OCI-LY3 (cell line): Measurements from ENCODE around the gene CD28.

Experiments
- CTCF ChIP-seq: fragments of 200-600, 300-600 bp; sonication (generic); IDR thresholded peaks from 2 replicates; pipeline ENCODE4 v1.5.1; 2014; ENCODE audit warnings: antibody characterized with exemption, low read length, low read depth
- EZH2phosphoT487 ChIP-seq: fragments of 200-600 bp; shearing (Covaris generic); IDR thresholded peaks from 2 replicates; pipeline ENCODE4 v1.6.1; 2018; ENCODE audit warnings: antibody characterized with exemption, mixed run types, low read depth

GRCh38 chr2:203661279-203661908 lies 45.0 kb upstream of the CD28 start:
- TF ChIP-seq CTCF (no peak), EZH2phosphoT487 (no peak)
